Sigmoid colon (tissue), 7 donors: ENCODE data around the gene ADAMTS14. TPM values are rescaled to one million over a fixed set of nuclear protein-coding genes. Genes with fewer than 3 reads are reported as not detected.

Experiments
- DNase-seq: peaks from one replicate; pipeline ENCODE4 v3.0.0-alpha.2; 2019
- H3K27ac ChIP-seq, 4 donors: fragments of 200-600 bp; sonication (generic); one replicate each; pipeline ENCODE4 v1.5.1; 2016 to 2019; ENCODE audit warnings: mild to moderate bottlenecking in 1 of 4
- H3K27me3 ChIP-seq, 3 donors: fragments of 200-600 bp; sonication (generic); one replicate each; pipeline ENCODE4 v1.5.1; 2019; ENCODE audit warnings: mild to moderate bottlenecking in 1 of 3
- H3K36me3 ChIP-seq, 4 donors: fragments of 200-600 bp; sonication (generic); one replicate each; pipeline ENCODE4 v1.5.1; 2016 to 2019
- H3K4me1 ChIP-seq, 4 donors: fragments of 200-600 bp; sonication (generic); one replicate each; pipeline ENCODE4 v1.5.1; 2017 to 2019
- H3K4me3 ChIP-seq, 4 donors: fragments of 200-600 bp; sonication (generic); one replicate each; pipeline ENCODE4 v1.5.1; 2017 to 2019; ENCODE audit warnings: mild to moderate bottlenecking in 2 of 4, moderate library complexity in 1 of 4
- H3K9me3 ChIP-seq, 4 donors: fragments of 200-600 bp in 3 of 4; sonication (generic) in 3 of 4; one replicate each; pipeline versions ENCODE4 v1.5.1 to v1.6.1; 2013 to 2019
- CTCF ChIP-seq, 4 experiments: fragments of 450-650 bp in 3 of 4; fragments of 200-600 bp in 1 of 4; IDR thresholded peaks; one replicate each; pipeline ENCODE4 v1.5.1; 2016 to 2019; ENCODE audit warnings: antibody characterized with exemption in 4 of 4, mild to moderate bottlenecking in 3 of 4, moderate library complexity in 2 of 4
- EP300 ChIP-seq, 4 donors: sonication (generic); formaldehyde crosslinking; IDR thresholded peaks; one replicate each; pipeline ENCODE4 v1.6.1; 2017; ENCODE audit warnings: antibody characterized with exemption in 4 of 4
- POLR2A ChIP-seq, 2 donors: fragments of 450-650 bp; IDR thresholded peaks; one replicate each; pipeline ENCODE4 v1.6.1; 2016; ENCODE audit warnings: antibody characterized with exemption in 2 of 2, mild to moderate bottlenecking in 2 of 2, moderate library complexity in 2 of 2
- POLR2AphosphoS5 ChIP-seq, 4 donors: sonication (generic); formaldehyde crosslinking; IDR thresholded peaks; one replicate each; pipeline ENCODE4 v1.6.1; 2017; ENCODE audit warnings: antibody characterized with exemption in 4 of 4
- WGBS, 2 donors: extraction: QIAGEN DNeasy Blood & Tissue Kit; methylation state at CpG; one replicate each; pipeline ENCODE4 v1.1.7; 2013; 5-methylcytosine and 5-hydroxymethylcytosine counted together
- intact Hi-C: fragments of 100-400 bp; cut with DNase I; formaldehyde crosslinking; loops from one replicate; pipeline ENCODE4 v1.15.1; 2023
- polyA plus RNA-seq, 3 donors: library from polyadenylated mRNA; stranded (reverse); fragments of 200-250 nt; gene quantifications; one replicate each; pipeline ENCODE4 v1.2.3, GENCODE V29; 2013
- total RNA-seq, 4 donors: library from RNA; depleted of rRNA; stranded (reverse); fragments of >200 nt; gene quantifications; one replicate each; pipeline ENCODE4 v1.1.0, GENCODE V29; 2016
- donor health status: healthy with polysubstance abuse.
- donor health status: Bipolar disorder and iron deficiency.
- donor health status: healthy.

ADAMTS14 gene
- total and polyA plus RNA-seq, 7 donors, result under 0.01 to 1.1 (median 0.50) TPM; not detected in 1

GRCh38 chr10:70753026-70753663, 80.8 kb downstream of the ADAMTS14 start:
- peaks cover 0 to 3% (median 0%) of the 10 kb centered on the region in 3 donors for H3K27me3 ChIP-seq
- WGBS, 2 donors, result 85 to 87% methylated on average over 10 of the region's 10 CpGs
- no peak overlapping the region for H3K4me3 ChIP-seq
- no peaks in the 10 kb centered on the region for H3K36me3 ChIP-seq
- no peak for TF ChIP-seq CTCF (IDR thresholded peaks at IDR 0.05)
- TF ChIP-seq POLR2AphosphoS5 (IDR thresholded peaks at IDR 0.05), result no peak
- TF ChIP-seq EP300 (IDR thresholded peaks at IDR 0.05), result no peak
- no peak for TF ChIP-seq POLR2A (IDR thresholded peaks at IDR 0.05)
- no peak for DNase-seq
- intact Hi-C loops, result no loop called here
- no peak overlapping the region for H3K27ac ChIP-seq
- H3K4me1 ChIP-seq, result peaks cover 0 to 6% (median 0%) of the 10 kb centered on the region in 4 donors
- no peaks in the 10 kb centered on the region for H3K9me3 ChIP-seq

- intact Hi-C loops, result no loop called here
- Histone ChIP-seq H3K4me1 (peaks cover 0 to 6% (median 0%) of the 10 kb centered on the region in 4 donors), H3K4me3 (no peak overlapping the region), H3K27ac (no peak overlapping the region), H3K36me3 (no peaks in the 10 kb centered on the region), H3K27me3 (peaks cover 0 to 3% (median 0%) of the 10 kb centered on the region in 3 donors), H3K9me3 (no peaks in the 10 kb centered on the region)
- DNase-seq, result no peak
- TF ChIP-seq POLR2A (IDR thresholded peaks at IDR 0.05) (no peak), CTCF (IDR thresholded peaks at IDR 0.05) (no peak), EP300 (IDR thresholded peaks at IDR 0.05) (no peak), POLR2AphosphoS5 (IDR thresholded peaks at IDR 0.05) (no peak)
- 79% methylated on average over 15 of the region's 15 CpGs for WGBS, 2 donors
Measured at GRCh38 chr10:70753841-70754621, 81.7 kb downstream of the ADAMTS14 start.

- peaks cover 0 to 6% (median 0%) of the 10 kb centered on the region in 4 donors for H3K4me1 ChIP-seq
- no peaks in the 10 kb centered on the region for H3K27me3 ChIP-seq
- TF ChIP-seq EP300 (IDR thresholded peaks at IDR 0.05), result no peak
- no peak for TF ChIP-seq POLR2A (IDR thresholded peaks at IDR 0.05)
- TF ChIP-seq CTCF (IDR thresholded peaks at IDR 0.05), result no peak
- no peak for TF ChIP-seq POLR2AphosphoS5 (IDR thresholded peaks at IDR 0.05)
- DNase-seq, result no peak
- intact Hi-C loops, result no loop called here
- no peaks in the 10 kb centered on the region for H3K36me3 ChIP-seq
- H3K9me3 ChIP-seq, result no peaks in the 10 kb centered on the region
- H3K4me3 ChIP-seq, result no peak overlapping the region
- H3K27ac ChIP-seq, result no peak overlapping the region
- WGBS, 2 donors, result 77 to 82% methylated on average over 8 of the region's 8 CpGs
Measured at GRCh38 chr10:70756700-70757360, 84.5 kb downstream of the ADAMTS14 start.

- no peak for TF ChIP-seq CTCF (IDR thresholded peaks at IDR 0.05)
- TF ChIP-seq POLR2A (IDR thresholded peaks at IDR 0.05), result no peak
- TF ChIP-seq EP300 (IDR thresholded peaks at IDR 0.05), result no peak
- TF ChIP-seq POLR2AphosphoS5 (IDR thresholded peaks at IDR 0.05), result no peak
- H3K9me3 ChIP-seq, result no peaks in the 10 kb centered on the region
- H3K27ac ChIP-seq, result no peak overlapping the region
- H3K27me3 ChIP-seq, result no peaks in the 10 kb centered on the region
- no peak overlapping the region for H3K4me3 ChIP-seq
- peaks cover 0 to 6% (median 0%) of the 10 kb centered on the region in 4 donors for H3K4me1 ChIP-seq
- H3K36me3 ChIP-seq, result no peaks in the 10 kb centered on the region
- WGBS, 2 donors, result 76 to 84% methylated on average over 13 of the region's 13 CpGs
- intact Hi-C loops, result loop anchor here (2.0 kb wide), 1 partner anchor 199 kb away; no protein-coding TSS in a partner anchor
- DNase-seq, result no peak
Measured at GRCh38 chr10:70757856-70758255, 85.5 kb downstream of the ADAMTS14 start.
